Left renal pelvis (tissue), 4 donors: ENCODE results near the gene PCSK1. TPM values are rescaled to one million over a fixed set of nuclear protein-coding genes. Genes with fewer than 3 reads are reported as not detected.

Experiments used
- DNase-seq, 4 donors: peaks; one replicate each; pipeline ENCODE4 v3.0.0-alpha.2; 2013; ENCODE audit warnings: low read depth in 4 of 4, low spot score in 3 of 4
- polyA plus RNA-seq, 4 donors: library from polyadenylated mRNA; unstranded; fragments of 120-200 nt; gene quantifications; one replicate each; pipeline ENCODE4 v1.2.1, GENCODE V29; 2013; ENCODE audit not compliant: insufficient read length in 4 of 4

PCSK1 gene
- under 1 TPM; 0.10 to 0.29 (median 0.20) TPM for polyA plus RNA-seq

- no peak for DNase-seq
These were observed at the start of gene PCSK1 for GRCh38 chr5:96433066-96433447. TSS of gene PCSK1 (minus strand) at chr5:96433248. CDS start at chr5:96433042, 206 bp downstream.

- no peak for DNase-seq
These were observed 48.8 kb upstream of the PCSK1 start for GRCh38 chr5:96481867-96482266.

DNA sequence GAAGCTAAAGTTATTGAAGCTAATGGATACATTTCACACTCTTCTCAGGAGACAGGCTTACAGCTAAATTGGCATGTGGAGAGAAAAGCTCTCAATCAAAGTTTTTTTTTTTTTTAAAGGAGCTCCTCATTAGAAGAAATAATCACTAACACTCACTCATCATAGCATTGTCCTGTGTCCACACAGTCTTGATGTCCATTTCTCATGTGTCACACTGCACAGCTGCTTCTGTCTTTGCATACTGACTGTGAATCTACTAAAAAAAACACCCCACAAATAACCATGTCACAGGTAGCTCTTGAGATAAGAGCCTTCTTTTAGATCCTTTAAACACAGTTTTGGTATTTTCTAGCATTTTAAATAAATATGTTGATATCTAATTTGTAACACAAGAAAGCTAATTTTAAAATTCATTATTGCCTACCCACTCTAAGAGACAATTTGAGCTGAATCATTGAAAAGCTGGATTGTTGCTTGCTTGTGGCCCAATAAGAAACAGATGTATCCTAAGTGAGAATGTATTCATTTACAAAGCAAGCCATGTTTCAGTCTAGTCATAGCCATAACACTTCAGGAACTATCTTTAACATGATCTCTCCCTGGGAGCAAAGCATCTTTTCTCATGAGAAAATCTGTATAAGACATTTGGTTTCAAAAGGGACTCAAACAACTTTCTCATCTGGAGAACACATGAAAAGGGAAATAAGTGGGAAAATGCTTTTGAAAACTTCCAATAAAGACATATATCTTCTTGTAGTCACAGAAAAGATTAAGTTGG lies 48.1 kb upstream of the PCSK1 start:
- no peak for DNase-seq

DNA sequence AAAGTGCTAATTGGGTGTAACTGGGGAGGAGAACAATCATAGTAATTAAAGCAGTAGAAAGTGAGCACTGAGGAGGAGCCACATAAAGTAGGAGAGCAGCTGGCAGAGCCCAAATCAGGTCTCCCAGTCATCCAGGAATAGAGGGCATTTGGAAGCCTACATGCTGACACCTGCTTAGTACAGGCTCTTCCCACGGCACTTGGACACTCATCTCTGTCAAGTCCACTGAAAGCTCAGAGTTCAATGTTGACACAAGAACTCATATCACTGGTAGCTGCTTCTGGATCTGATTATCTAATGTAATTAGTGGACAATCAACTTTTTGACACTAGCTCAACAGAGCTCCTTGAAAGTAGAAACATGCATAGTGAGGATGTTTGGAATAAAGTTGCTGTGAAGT lies 45.9 kb upstream of the PCSK1 start:
- no peak for DNase-seq

GRCh38 chr5:96476654-96477053 lies 43.6 kb upstream of the PCSK1 start:
- DNase-seq, result no peak

- no peak for DNase-seq
These were observed 41.0 kb upstream of the PCSK1 start for GRCh38 chr5:96474073-96474472.

DNA sequence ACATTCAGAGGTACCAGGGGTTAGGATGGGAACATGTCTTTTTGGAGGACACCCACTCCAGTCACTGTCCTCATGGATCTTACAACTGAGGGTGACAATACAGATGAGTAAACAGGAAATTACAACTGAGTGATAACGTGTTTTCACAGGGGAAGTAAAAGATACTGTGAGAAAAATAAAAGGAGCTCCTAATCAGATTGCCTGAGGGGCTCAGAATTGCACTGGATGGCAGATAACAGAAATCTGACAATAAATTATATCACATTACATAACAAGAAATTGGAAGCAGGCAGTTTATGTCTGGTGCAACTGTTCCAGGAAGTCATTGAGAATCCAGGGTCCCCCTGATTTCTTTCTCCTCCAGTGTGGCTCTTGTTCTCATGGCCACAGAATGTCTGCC lies 40.1 kb upstream of the PCSK1 start:
- DNase-seq, result no peak

GRCh38 chr5:96470785-96471184 lies 37.7 kb upstream of the PCSK1 start:
- DNase-seq, result no peak

DNA sequence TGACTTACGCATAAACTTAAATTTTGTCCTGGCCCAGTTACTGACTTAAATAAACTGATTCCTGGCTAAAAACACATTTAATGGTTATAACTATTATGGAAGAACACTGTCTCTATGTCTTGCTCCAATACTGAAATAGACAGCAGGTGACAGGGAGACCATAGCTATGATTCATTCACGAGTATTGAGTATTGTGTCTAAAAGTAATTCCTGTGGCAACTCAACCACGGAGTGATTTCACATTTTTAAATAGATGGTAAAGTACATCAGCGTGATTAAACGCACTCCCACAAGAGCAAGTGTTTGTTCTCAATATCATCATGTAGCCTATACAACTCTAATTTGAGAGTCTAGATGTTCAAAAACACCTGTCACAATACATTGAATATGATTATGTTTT lies 35.9 kb upstream of the PCSK1 start:
- DNase-seq, result no peak

- no peak for DNase-seq
These were observed 30.0 kb upstream of the PCSK1 start for GRCh38 chr5:96463091-96463490.

DNA sequence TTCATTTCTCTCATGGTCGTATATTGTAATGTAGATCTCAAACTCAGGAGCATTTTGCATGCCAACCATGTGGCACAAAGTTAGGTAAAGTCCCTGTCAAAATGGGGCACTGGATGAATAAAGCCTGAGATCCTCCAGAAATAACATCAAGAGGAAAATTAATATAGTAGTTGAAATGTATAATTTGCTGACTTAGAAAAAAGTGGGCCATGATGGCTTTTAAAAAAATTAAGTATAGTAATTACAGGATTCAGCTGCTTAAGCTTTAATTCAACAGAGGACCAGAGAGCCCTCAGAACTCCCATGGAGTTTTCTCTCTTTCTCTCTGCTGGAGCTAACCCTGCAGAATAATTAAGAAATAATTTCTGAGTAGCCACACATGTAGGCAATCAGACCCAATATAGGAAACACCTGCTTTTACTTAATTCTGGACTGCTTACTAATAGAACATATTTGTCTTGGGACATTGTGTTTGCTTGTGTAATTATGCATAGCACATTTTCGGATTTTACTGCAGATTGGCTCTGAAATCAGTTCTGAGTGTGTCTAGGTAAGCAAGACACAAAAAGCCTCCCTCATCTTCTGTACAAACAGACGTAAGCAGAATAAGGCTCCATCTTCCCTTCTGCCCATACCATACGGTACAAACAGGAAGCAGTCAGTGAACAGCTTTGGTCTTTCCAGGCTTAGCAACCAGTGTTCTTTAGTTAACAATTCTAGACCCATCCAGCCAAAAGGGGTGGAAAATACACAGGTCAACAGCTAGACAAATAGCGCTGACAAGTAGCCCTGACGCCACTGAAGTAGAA lies 26.5 kb upstream of the PCSK1 start:
- DNase-seq, result no peak

GRCh38 chr5:96458176-96458575 lies 25.1 kb upstream of the PCSK1 start:
- no peak for DNase-seq

DNA sequence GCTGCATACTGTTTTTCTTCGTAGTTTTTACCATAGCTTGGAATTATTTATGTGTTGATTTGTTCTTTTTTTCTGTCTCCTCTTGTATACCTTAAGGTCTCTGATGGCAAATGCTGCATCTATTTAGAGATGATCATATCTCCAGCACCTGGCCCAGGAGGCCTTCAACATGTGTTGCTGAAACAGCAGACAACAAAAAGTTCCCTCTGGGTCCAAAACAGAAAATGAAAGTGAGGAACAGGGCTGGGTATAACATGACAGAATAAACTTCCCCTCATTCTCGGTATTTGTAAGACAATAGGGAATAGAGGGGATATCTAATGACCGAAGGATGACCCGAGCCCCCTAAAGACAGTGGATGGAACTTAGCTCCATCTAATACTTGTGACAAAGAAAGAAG lies 22.7 kb upstream of the PCSK1 start:
- DNase-seq, result no peak

- DNase-seq, result no peak
These were observed 20.3 kb upstream of the PCSK1 start for GRCh38 chr5:96453394-96453793.

GRCh38 chr5:96447949-96448348 lies 14.9 kb upstream of the PCSK1 start:
- DNase-seq, result no peak

GRCh38 chr5:96440185-96440538 lies 7.1 kb upstream of the PCSK1 start:
- no peak for DNase-seq

GRCh38 chr5:96439477-96440184 lies 6.6 kb upstream of the PCSK1 start:
- DNase-seq, result no peak

DNA sequence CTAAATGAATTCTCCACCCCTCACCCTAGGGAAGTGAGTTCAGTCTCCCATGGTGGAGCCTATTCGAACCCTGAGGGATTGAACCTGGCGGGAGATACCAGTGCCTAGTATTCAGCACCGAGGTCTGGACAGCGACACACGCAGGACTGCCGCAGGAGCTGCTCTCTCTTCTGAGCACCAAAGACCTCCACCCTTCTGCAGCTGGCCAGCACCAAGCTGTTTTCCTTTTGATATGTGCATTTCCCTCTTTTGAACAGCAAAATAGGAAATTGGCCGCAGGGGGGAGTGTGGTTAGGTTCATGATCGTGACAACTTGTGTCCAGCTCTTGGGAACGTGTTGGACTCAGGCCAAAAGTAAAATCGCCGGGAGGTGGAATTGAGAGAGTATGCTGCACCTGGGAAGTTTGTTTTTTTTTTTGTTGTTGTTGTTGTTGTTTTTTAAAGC lies 1.2 kb upstream of the PCSK1 start:
- peak; percentile 31 to 73 (median 58) for DNase-seq

GRCh38 chr5:96432216-96433065 lies 607 bp downstream of the PCSK1 start:
- no peak for DNase-seq

GRCh38 chr5:96431376-96432187 lies 1.5 kb downstream of the PCSK1 start:
- no peak for DNase-seq
